GM12873 (cell line): ENCODE results near the gene IL1RL2.

Source experiments
- CTCF ChIP-seq: IDR thresholded peaks from 2 replicates; pipeline ENCODE4 v1.5.1; 2012; ENCODE audit warnings: low read depth, mild to moderate bottlenecking, moderate library complexity, low read length, control low read depth; ENCODE audit not compliant: insufficient read depth; ENCODE audit errors: missing control alignments

Gene IL1RL2

GRCh38 chr2:102159295-102159694 is 27.5 kb upstream of the IL1RL2 start:
- TF ChIP-seq CTCF: no peak

GRCh38 chr2:102166189-102166845 is 20.5 kb upstream of the IL1RL2 start:
- no peak for TF ChIP-seq CTCF

- no peak for TF ChIP-seq CTCF
These were observed 18.6 kb upstream of the IL1RL2 start for GRCh38 chr2:102168026-102168771.

- no peak for TF ChIP-seq CTCF
These were observed 14.9 kb upstream of the IL1RL2 start for GRCh38 chr2:102171946-102172345.

GRCh38 chr2:102172745-102173144 is 14.1 kb upstream of the IL1RL2 start:
- TF ChIP-seq CTCF: no peak

GRCh38 chr2:102176172-102176571 is 10.7 kb upstream of the IL1RL2 start:
- TF ChIP-seq CTCF: no peak

- no peak for TF ChIP-seq CTCF
These were observed 8.9 kb upstream of the IL1RL2 start for GRCh38 chr2:102177814-102178478.
